ENCODE measurements around the gene ROGDI. TPM values are rescaled to one million over a fixed set of nuclear protein-coding genes. Genes with fewer than 3 reads are reported as not detected.

ROGDI gene
- total and polyA plus RNA-seq, 2 of the 13 experiments (the other 11 are each of a cell fraction or from before 2014, with no cell fraction given), result 19.2 to 42.1 TPM

GRCh38 chr16:4836727-4837126 lies 34.3 kb upstream of the ROGDI start (continued):
- no peak for TF ChIP-seq POLR2AphosphoS2 (IDR thresholded peaks at IDR 0.05; ENCODE audit: low read depth, low read length)
- no peak for TF ChIP-seq PHB2 (IDR thresholded peaks at IDR 0.05; ENCODE audit: partially characterized antibody)
- TF ChIP-seq KLF9 (CRISPR knock-in tag; IDR thresholded peaks at IDR 0.05; ENCODE audit: low read depth), result no peak

DNA sequence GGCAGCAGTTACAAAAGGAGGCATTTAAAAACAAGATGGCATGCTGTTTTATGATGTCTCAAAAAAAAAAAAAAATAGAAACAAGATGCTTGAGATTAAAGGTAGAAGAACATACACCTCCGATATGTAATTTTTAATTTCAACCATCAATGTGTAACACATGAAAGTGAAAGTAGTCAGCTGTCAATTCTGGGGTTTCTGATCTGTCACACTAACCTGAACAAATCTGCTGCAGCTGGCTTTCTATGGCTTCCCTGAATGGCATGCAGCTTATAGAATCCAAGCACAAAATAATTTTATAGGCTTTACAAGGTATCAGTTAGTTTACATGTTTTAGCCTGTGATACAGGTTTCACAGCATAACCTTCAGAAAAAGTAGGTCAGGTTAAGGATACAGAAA lies 31.2 kb upstream of the ROGDI start:
- ChIA-PET CTCF (ENCODE audit: low intra/inter-chr PET ratio, low total read pairs) (no interaction called here), POLR2A (no interaction called here)
- FAIRE-seq, result no peak
- no peak for ATAC-seq
- in situ Hi-C loops (cut with HindIII; ENCODE audit: extremely low pct_ligation_motif_present, low pct_unique_long_range_greater_than_20kb), result no loop called here
- no peaks in the 10 kb centered on the region for H3K9me3 ChIP-seq (ENCODE audit: low read length)
- no peak for DNase-seq (ENCODE audit: low spot score)
- no peak overlapping the region for H2AFZ ChIP-seq (ENCODE audit: low read length)
- no peaks in the 10 kb centered on the region for H4K20me1 ChIP-seq (ENCODE audit: insufficient read depth, low read length)
- WGBS (ENCODE audit: low lambda C conversion rate), result 100% methylated on average over 1 of the region's 1 CpG
- H3K4me2 ChIP-seq (ENCODE audit: low read depth, low read length), result no peak overlapping the region
- H3K79me2 ChIP-seq (ENCODE audit: insufficient read depth, low read length), result peaks cover 8% of the 10 kb centered on the region
- H3K27me3 ChIP-seq (ENCODE audit: control insufficient read depth in 1 of 2, insufficient read depth in 2 of 2, low read length in 2 of 2), result no peaks in the 10 kb centered on the region
- BruUV-seq (replicated peaks), result no TSS peak
- no peak overlapping the region for H3K9ac ChIP-seq (ENCODE audit: insufficient read depth, low read depth, low read length)
- no peaks in the 10 kb centered on the region for H3K4me1 ChIP-seq (ENCODE audit: insufficient read depth, low read length)
- H3K27ac ChIP-seq (ENCODE audit: extremely low read length, insufficient read depth, low read length), result no peak overlapping the region
- H3K36me3 ChIP-seq (replicated peaks in 1 of 2; ENCODE audit: control insufficient read depth in 1 of 2, insufficient read depth in 2 of 2, low read length in 2 of 2), result peaks cover 26 to 81% of the 10 kb centered on the region in 2 experiments
- no peak overlapping the region for H3K4me3 ChIP-seq (replicated peaks in 1 of 3; ENCODE audit: insufficient read depth in 1 of 3, low read depth in 2 of 3, low read length in 3 of 3)
- TF ChIP-seq GTF3A (CRISPR knock-in tag; conservative IDR thresholded peaks at IDR 0.05) (no peak), ZFP37 (CRISPR knock-in tag; IDR thresholded peaks at IDR 0.05; ENCODE audit: borderline replicate concordance) (no peak), HHEX (CRISPR knock-in tag; IDR thresholded peaks at IDR 0.05) (no peak), KLF13 (CRISPR knock-in tag; IDR thresholded peaks at IDR 0.05) (no peak), TRIM24 (CRISPR knock-in tag; IDR thresholded peaks at IDR 0.05) (no peak), ZNF407 (CRISPR knock-in tag; IDR thresholded peaks at IDR 0.05; ENCODE audit: not compliant biosample characterization) (no peak), ZBTB21 (CRISPR knock-in tag; IDR thresholded peaks at IDR 0.05) (no peak), CC2D1A (CRISPR knock-in tag; IDR thresholded peaks at IDR 0.05) (no peak), ZNF441 (CRISPR knock-in tag; IDR thresholded peaks at IDR 0.05; ENCODE audit: borderline replicate concordance) (no peak)
- intact Hi-C loops (cut with micrococcal nuclease; ENCODE audit: unreplicated experiment), result no loop called here
